Esophagus (tissue), 2 donors: ENCODE results near the gene ATP9B. TPM values are rescaled to one million over a fixed set of nuclear protein-coding genes. Genes with fewer than 3 reads are reported as not detected.

Source experiments
- H3K27ac ChIP-seq, 2 donors: one replicate each; pipeline ENCODE4 v1.5.1; 2013; ENCODE audit warnings: low read depth in 2 of 2, mild to moderate bottlenecking in 2 of 2, inconsistent platforms in 1 of 2, low read length in 1 of 2, moderate library complexity in 1 of 2
- H3K27me3 ChIP-seq, 2 donors: one replicate each; pipeline ENCODE4 v1.6.1; 2013; ENCODE audit warnings: low read length in 2 of 2, control low read depth in 1 of 2, mild to moderate bottlenecking in 1 of 2; ENCODE audit not compliant: insufficient read depth in 2 of 2, control insufficient read depth in 1 of 2
- H3K36me3 ChIP-seq, 2 donors: one replicate each; pipeline ENCODE4 v1.6.1; 2013; ENCODE audit warnings: low read length in 1 of 2; ENCODE audit not compliant: control insufficient read depth in 2 of 2, insufficient read depth in 2 of 2
- H3K4me1 ChIP-seq, 2 donors: one replicate each; pipeline ENCODE4 v1.6.1; 2013; ENCODE audit warnings: low read length in 1 of 2; ENCODE audit not compliant: control insufficient read depth in 2 of 2, insufficient read depth in 2 of 2
- H3K4me3 ChIP-seq, 2 donors: one replicate each; pipeline ENCODE4 v1.5.1; 2013; ENCODE audit warnings: low read length in 2 of 2, mild to moderate bottlenecking in 2 of 2, low read depth in 1 of 2, moderate library complexity in 1 of 2
- H3K9me3 ChIP-seq, 2 donors: one replicate each; pipeline ENCODE4 v1.6.1; 2013; ENCODE audit warnings: mild to moderate bottlenecking in 2 of 2, low read depth in 1 of 2, low read length in 1 of 2, moderate library complexity in 1 of 2; ENCODE audit not compliant: control insufficient read depth in 2 of 2, insufficient read depth in 1 of 2
- WGBS, 2 donors: extraction: QIAGEN DNeasy Blood & Tissue Kit; methylation state at CpG; one replicate each; pipeline ENCODE4 v1.1.7; 2013; 5-methylcytosine and 5-hydroxymethylcytosine counted together
- polyA plus RNA-seq, 2 donors: library from polyadenylated mRNA; stranded (reverse); fragments of 200-250 nt; gene quantifications; one replicate each; pipeline ENCODE4 v1.2.3, GENCODE V29; 2013
- donor health status: healthy with polysubstance abuse.
- donor health status: Bipolar disorder and iron deficiency.

The ATP9B gene
- polyA plus RNA-seq, 2 donors = 9.6 to 10.5 TPM

GRCh38 chr18:79424880-79425568, 355.8 kb downstream of the ATP9B start:
- peaks cover 0 to 2% of the 10 kb centered on the region in 2 donors for H3K9me3 ChIP-seq
- no peak overlapping the region for H3K4me3 ChIP-seq
- H3K27ac ChIP-seq = no peak overlapping the region
- H3K27me3 ChIP-seq = no peaks in the 10 kb centered on the region
- no peaks in the 10 kb centered on the region for H3K36me3 ChIP-seq
- peaks cover 0 to 3% of the 10 kb centered on the region in 2 donors for H3K4me1 ChIP-seq
- WGBS, 2 donors = 82 to 90% methylated on average over 19 of the region's 19 CpGs

GRCh38 chr18:79425569-79425886, 356.3 kb downstream of the ATP9B start:
- Histone ChIP-seq H3K27me3 (no peaks in the 10 kb centered on the region), H3K27ac (no peak overlapping the region), H3K4me3 (no peak overlapping the region), H3K4me1 (peaks cover 0 to 3% of the 10 kb centered on the region in 2 donors), H3K9me3 (peaks cover 0 to 2% of the 10 kb centered on the region in 2 donors), H3K36me3 (no peaks in the 10 kb centered on the region)
- WGBS, 2 donors = 89 to 90% methylated on average over 12 of the region's 12 CpGs

- WGBS, 2 donors = 81 to 83% methylated on average over 37 of the region's 37 CpGs
- H3K4me3 ChIP-seq = no peak overlapping the region
- peaks cover 0 to 3% of the 10 kb centered on the region in 2 donors for H3K4me1 ChIP-seq
- H3K36me3 ChIP-seq = no peaks in the 10 kb centered on the region
- peaks cover 0 to 2% of the 10 kb centered on the region in 2 donors for H3K9me3 ChIP-seq
- H3K27ac ChIP-seq = no peak overlapping the region
- no peaks in the 10 kb centered on the region for H3K27me3 ChIP-seq
Observed at GRCh38 chr18:79426376-79427300, 357.4 kb downstream of the ATP9B start.

- Histone ChIP-seq H3K27ac (no peak overlapping the region), H3K27me3 (no peaks in the 10 kb centered on the region), H3K4me1 (peaks cover 0 to 3% of the 10 kb centered on the region in 2 donors), H3K9me3 (peaks cover 0 to 2% of the 10 kb centered on the region in 2 donors), H3K36me3 (no peaks in the 10 kb centered on the region), H3K4me3 (no peak overlapping the region)
- WGBS, 2 donors = 84 to 86% methylated on average over 25 to 29 of the region's 29 CpGs
Observed at GRCh38 chr18:79427368-79428225, 358.4 kb downstream of the ATP9B start.

Other genes starting within 250 kb of the ATP9B start
- gene SALL3, start 89.6 kb upstream of the ATP9B start, polyA plus RNA-seq = not detected